Measurements from ENCODE around the gene EPC1.
"Not testable (repeated sequence)": the region's sequence is repeated elsewhere in the genome, so short reads cannot be mapped to it uniquely, and the experiment has no call there.

Gene EPC1

GRCh38 chr10:32271617-32272016 lies 75.3 kb downstream of the EPC1 start:
- DNase-seq = no peak

- DNase-seq = no peak
Observed at GRCh38 chr10:32269343-32270100, 77.4 kb downstream of the EPC1 start.

- no peak for DNase-seq
Observed at GRCh38 chr10:32268788-32269187, 78.2 kb downstream of the EPC1 start.

GRCh38 chr10:32266979-32267378 lies 80.0 kb downstream of the EPC1 start:
- DNase-seq = no peak

- DNase-seq = no peak
Observed at GRCh38 chr10:32266566-32266965, 80.4 kb downstream of the EPC1 start.

GRCh38 chr10:32265756-32266155 lies 81.2 kb downstream of the EPC1 start:
- DNase-seq = no peak

- DNase-seq = no peak
Observed at GRCh38 chr10:32263300-32263699, 83.7 kb downstream of the EPC1 start.

GRCh38 chr10:32259551-32259950 lies 87.4 kb downstream of the EPC1 start:
- DNase-seq = no peak

GRCh38 chr10:32256613-32257437 lies 90.1 kb downstream of the EPC1 start:
- peak; percentile 54 for DNase-seq

- no peak for DNase-seq
Observed at GRCh38 chr10:32253821-32254220, 93.1 kb downstream of the EPC1 start.

GRCh38 chr10:32253276-32253675 lies 93.7 kb downstream of the EPC1 start:
- DNase-seq = peak; percentile 11

GRCh38 chr10:32250489-32250888 lies 96.5 kb downstream of the EPC1 start:
- DNase-seq = not testable (repeated sequence)

GRCh38 chr10:32246685-32247084 lies 100.3 kb downstream of the EPC1 start:
- no peak for DNase-seq

- no peak for DNase-seq
Observed at GRCh38 chr10:32245760-32246159, 101.2 kb downstream of the EPC1 start.

GRCh38 chr10:32244421-32245207 lies 102.3 kb downstream of the EPC1 start:
- peak; percentile 6 for DNase-seq

- DNase-seq = no peak
Observed at GRCh38 chr10:32244011-32244410, 102.9 kb downstream of the EPC1 start.

- DNase-seq = no peak
Observed at GRCh38 chr10:32241946-32242345, 105.0 kb downstream of the EPC1 start.

- peak; percentile 60 for DNase-seq
Observed at GRCh38 chr10:32240471-32240870, 106.5 kb downstream of the EPC1 start.

GRCh38 chr10:32239769-32240168 lies 107.2 kb downstream of the EPC1 start:
- DNase-seq = peak; percentile 84

- DNase-seq = no peak
Observed at GRCh38 chr10:32237644-32238345, 109.2 kb downstream of the EPC1 start.

GRCh38 chr10:32234471-32234870 lies 112.5 kb downstream of the EPC1 start:
- no peak for DNase-seq

GRCh38 chr10:32233375-32233774 lies 113.6 kb downstream of the EPC1 start:
- DNase-seq = not testable (repeated sequence)

GRCh38 chr10:32232378-32232777 lies 114.6 kb downstream of the EPC1 start:
- DNase-seq = no peak
